Activated CD8-positive, alpha-beta memory T cell treated with anti-CD3 and anti-CD28 coated beads, Interleukin-2, amount 10 ng/mL, durations not matched to agents 7 days and 5 days (primary cell): Measurements from ENCODE around the gene GDPD3. TPM values are rescaled to one million over a fixed set of nuclear protein-coding genes. Genes with fewer than 3 reads are reported as not detected.
"Not testable (repeated sequence)": the region's sequence is repeated elsewhere in the genome, so short reads cannot be mapped to it uniquely, and the experiment has no call there.

ENCODE experiments used
- ATAC-seq: fragments of 150-1000 bp; cut with Tn5 transposase; one replicate; pipeline ENCODE4 v1.10.0; 2021; ENCODE audit warnings: moderate library complexity
- CTCF ChIA-PET: fragments of 350-600 bp; sonication (Branson Sonifier 250); formaldehyde crosslinking; loops from one replicate; lab custom pipeline; 2021; ENCODE audit warnings: antibody characterized with exemption; lab: Charles Lee
- DNase-seq: peaks from one replicate; pipeline ENCODE4 v3.0.0-alpha.2; 2020
- H3K27ac Mint-ChIP-seq: one replicate; pipeline ENCODE4 v1.8.0; 2021; ENCODE audit warnings: mild to moderate bottlenecking, mixed read lengths
- H3K27me3 Mint-ChIP-seq: one replicate; pipeline ENCODE4 v1.8.0; 2021; ENCODE audit warnings: mixed read lengths
- H3K36me3 Mint-ChIP-seq: one replicate; pipeline ENCODE4 v1.8.0; 2021; ENCODE audit warnings: mild to moderate bottlenecking, mixed read lengths
- H3K4me1 Mint-ChIP-seq: one replicate; pipeline ENCODE4 v1.8.0; 2021; ENCODE audit warnings: mixed read lengths
- H3K4me3 Mint-ChIP-seq: one replicate; pipeline ENCODE4 v1.8.0; 2021; ENCODE audit warnings: mild to moderate bottlenecking, moderate library complexity, mixed read lengths
- H3K9me3 Mint-ChIP-seq: one replicate; pipeline ENCODE4 v1.8.0; 2022; ENCODE audit warnings: low read depth, mixed read lengths
- total RNA-seq, 2 experiments: library from RNA; stranded (reverse); gene quantifications; one replicate each; pipeline ENCODE4 v1.2.3, GENCODE V29; 2021

The GDPD3 gene
- total RNA-seq, 2 experiments from 2014 or later = 8.1 to 19.5 TPM

DNA sequence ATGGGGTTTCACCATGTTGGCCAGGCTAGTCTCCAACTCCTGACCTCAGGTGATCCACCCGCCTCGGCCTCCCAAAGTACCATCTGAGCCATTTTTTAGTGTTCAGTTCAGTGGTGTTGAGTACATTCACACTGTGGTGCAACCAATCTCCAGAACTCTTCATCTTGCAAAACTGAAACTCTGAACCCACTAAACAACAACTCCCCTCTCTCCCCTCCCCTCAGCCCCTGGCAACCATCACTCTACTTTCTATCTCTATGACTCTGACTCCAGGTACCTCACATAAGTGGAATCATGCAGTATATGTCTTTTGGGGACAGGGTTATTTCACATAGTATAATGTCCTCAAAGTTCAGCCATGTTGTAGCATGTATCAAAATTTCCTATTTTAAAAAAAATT, 28.4 kb upstream of the GDPD3 start:
- ATAC-seq (no peak), DNase-seq (no peak)
- H3K27ac Mint-ChIP-seq = no peak overlapping the region
- H3K9me3 Mint-ChIP-seq = no peaks in the 10 kb centered on the region
- CTCF ChIA-PET = interaction anchor here (1.4 to 2.6 kb wide), 6 partner anchors 28 to 266 kb away, joined by 5 to 35 read pairs (median 20); partner anchors contain the start of genes CORO1A, GDPD3, TBX6 and ZNF771
- no peak overlapping the region for H3K4me3 Mint-ChIP-seq
- no peaks in the 10 kb centered on the region for H3K27me3 Mint-ChIP-seq
- peaks cover 33% of the 10 kb centered on the region for H3K4me1 Mint-ChIP-seq
- peaks cover 2% of the 10 kb centered on the region for H3K36me3 Mint-ChIP-seq

DNA sequence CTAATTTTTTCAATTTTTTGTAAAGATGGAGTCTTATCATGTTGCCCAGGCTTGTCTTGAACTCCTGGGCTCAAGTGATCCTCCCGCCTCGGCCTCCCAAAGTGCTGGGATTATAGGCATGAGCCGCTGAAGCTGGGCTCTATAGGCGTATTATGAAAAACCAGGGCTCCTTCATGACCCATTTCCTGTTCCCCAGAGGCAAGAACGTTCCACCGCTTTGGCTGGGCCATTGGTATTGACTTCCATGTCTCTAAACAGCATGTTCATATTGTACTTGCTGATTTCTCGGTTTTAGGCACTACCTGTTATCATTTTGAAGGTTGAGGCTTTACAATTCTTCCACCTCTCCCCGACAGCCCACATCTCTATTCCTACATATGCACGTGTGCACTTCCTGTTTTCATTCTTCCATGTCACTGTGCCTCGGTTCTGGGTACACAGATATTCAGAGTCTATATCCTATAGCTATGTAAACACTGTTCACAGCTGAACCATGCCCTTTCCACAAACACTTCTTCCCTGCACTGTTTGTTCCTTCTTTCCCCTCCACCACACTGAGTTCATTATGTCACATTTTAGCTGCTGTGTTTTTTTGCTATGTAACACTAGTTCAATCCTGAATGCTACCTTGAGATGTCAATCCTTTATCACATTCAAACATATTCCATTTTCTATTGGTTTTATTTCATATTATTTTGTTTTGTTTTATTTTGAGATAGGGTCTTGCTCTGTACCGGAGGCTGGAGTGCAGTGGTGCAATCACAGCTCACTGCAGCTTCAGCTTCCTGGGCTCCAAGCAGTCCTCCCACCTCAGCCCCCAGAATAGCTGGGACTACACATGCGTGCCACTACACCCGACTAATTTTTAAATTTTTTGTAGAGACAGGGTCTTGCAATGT, 26.5 kb upstream of the GDPD3 start:
- CTCF ChIA-PET = interaction anchor here (0.9 to 3.6 kb wide), 5 partner anchors 16 to 48 kb away, joined by 3 to 13 read pairs (median 4); partner anchors contain the start of genes MAPK3 and TBX6
- H3K4me3 Mint-ChIP-seq = no peak overlapping the region
- peaks cover 2% of the 10 kb centered on the region for H3K36me3 Mint-ChIP-seq
- H3K27me3 Mint-ChIP-seq = no peaks in the 10 kb centered on the region
- H3K4me1 Mint-ChIP-seq = peaks cover 30% of the 10 kb centered on the region
- peak overlapping the region; percentile 70 for H3K27ac Mint-ChIP-seq
- ATAC-seq (no peak), DNase-seq (no peak)
- H3K9me3 Mint-ChIP-seq = no peaks in the 10 kb centered on the region

GRCh38 chr16:30137897-30138296, 24.6 kb upstream of the GDPD3 start:
- CTCF ChIA-PET = interaction anchor here (1.0 to 3.6 kb wide), 4 partner anchors 25 to 269 kb away, joined by 3 to 13 read pairs (median 6); partner anchors contain the start of genes GDPD3, TBX6 and ZNF771
- Mint-ChIP-seq H3K36me3 (peaks cover 3% of the 10 kb centered on the region), H3K4me3 (no peak overlapping the region), H3K4me1 (peaks cover 28% of the 10 kb centered on the region), H3K27me3 (no peaks in the 10 kb centered on the region), H3K27ac (no peak overlapping the region), H3K9me3 (peaks cover 3% of the 10 kb centered on the region)
- DNase-seq (no peak), ATAC-seq (no peak)

- DNase-seq = no peak
- H3K27me3 Mint-ChIP-seq = no peaks in the 10 kb centered on the region
- ATAC-seq = no peak
- no peak overlapping the region for H3K4me3 Mint-ChIP-seq
- H3K9me3 Mint-ChIP-seq = peaks cover 4% of the 10 kb centered on the region
- CTCF ChIA-PET = interaction anchor here (0.6 to 3.6 kb wide), 7 partner anchors 8 to 806 kb away, joined by 3 to 13 read pairs (median 4); partner anchors contain the start of genes GDPD3 and TBX6
- H3K4me1 Mint-ChIP-seq = peaks cover 29% of the 10 kb centered on the region
- H3K36me3 Mint-ChIP-seq = peaks cover 4% of the 10 kb centered on the region
- no peak overlapping the region for H3K27ac Mint-ChIP-seq
Observed at GRCh38 chr16:30136971-30137605, 23.8 kb upstream of the GDPD3 start.

DNA sequence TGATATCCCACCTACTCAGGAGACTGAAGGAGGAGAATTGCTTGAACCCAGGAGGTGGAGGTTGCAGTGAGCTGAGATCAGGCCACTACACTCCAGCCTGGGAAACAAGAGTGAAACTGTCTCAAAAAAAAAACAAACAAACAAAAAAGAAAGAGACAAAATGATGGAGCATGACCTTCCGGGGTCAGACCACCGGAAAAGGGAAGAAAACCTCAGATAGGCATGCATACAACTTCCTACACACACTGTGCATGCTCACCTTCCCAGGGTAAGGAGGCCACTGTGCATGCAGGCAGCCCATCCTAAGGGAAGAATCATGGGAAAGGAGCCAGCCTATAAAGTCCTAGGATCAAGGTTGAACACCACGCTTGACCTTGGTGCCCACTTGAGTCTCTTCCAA, 19.3 kb upstream of the GDPD3 start:
- Mint-ChIP-seq H3K36me3 (peaks cover 17% of the 10 kb centered on the region), H3K27me3 (no peaks in the 10 kb centered on the region), H3K27ac (peak overlapping the region; percentile 77), H3K4me1 (peaks cover 29% of the 10 kb centered on the region), H3K9me3 (peaks cover 4% of the 10 kb centered on the region), H3K4me3 (no peak overlapping the region)
- ATAC-seq (no peak), DNase-seq (no peak)
- CTCF ChIA-PET = interaction anchor here (0.9 to 4.4 kb wide), 5 partner anchors 10 to 53 kb away, joined by 3 to 19 read pairs (median 4); partner anchors contain the start of gene TBX6

- CTCF ChIA-PET = interaction anchor here (0.6 to 4.4 kb wide), 7 partner anchors 11 to 482 kb away, joined by 3 to 19 read pairs (median 3); partner anchors contain the start of gene TBX6
- DNase-seq (no peak), ATAC-seq (no peak)
- H3K27me3 Mint-ChIP-seq = no peaks in the 10 kb centered on the region
- H3K36me3 Mint-ChIP-seq = peaks cover 17% of the 10 kb centered on the region
- H3K9me3 Mint-ChIP-seq = peaks cover 4% of the 10 kb centered on the region
- H3K4me3 Mint-ChIP-seq = no peak overlapping the region
- H3K4me1 Mint-ChIP-seq = peaks cover 31% of the 10 kb centered on the region
- H3K27ac Mint-ChIP-seq = peak overlapping the region; percentile 77
Observed at GRCh38 chr16:30131869-30132475, 18.6 kb upstream of the GDPD3 start.

DNA sequence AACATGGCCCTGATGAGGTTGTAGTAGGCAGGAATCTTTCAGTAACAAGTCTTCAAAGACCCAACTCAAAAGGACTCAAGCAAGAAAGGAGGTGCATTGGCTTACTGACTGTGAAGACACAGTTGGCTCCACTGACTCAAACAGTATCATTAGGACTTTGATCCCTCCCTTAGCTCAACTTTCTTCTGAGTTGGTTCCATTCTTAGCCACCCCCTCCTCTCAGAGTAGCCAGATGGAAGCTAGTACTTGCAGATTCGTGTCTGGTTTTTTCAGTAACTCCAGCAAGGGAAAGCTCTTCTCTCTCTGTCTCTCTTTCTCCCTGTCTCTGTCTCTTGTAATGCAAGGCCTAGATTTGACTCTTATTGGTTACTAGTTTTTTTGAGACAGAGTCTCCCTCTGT, 14.7 kb upstream of the GDPD3 start:
- Mint-ChIP-seq H3K9me3 (peaks cover 2% of the 10 kb centered on the region), H3K27me3 (no peaks in the 10 kb centered on the region), H3K27ac (no peak overlapping the region), H3K36me3 (peaks cover 15% of the 10 kb centered on the region), H3K4me3 (no peak overlapping the region), H3K4me1 (peaks cover 39% of the 10 kb centered on the region)
- no peak for DNase-seq
- CTCF ChIA-PET = interaction anchor here (1.5 to 1.7 kb wide), 2 partner anchors 15 to 16 kb away, joined by 4 to 5 read pairs; partner anchors contain the start of gene GDPD3
- ATAC-seq = no peak

DNA sequence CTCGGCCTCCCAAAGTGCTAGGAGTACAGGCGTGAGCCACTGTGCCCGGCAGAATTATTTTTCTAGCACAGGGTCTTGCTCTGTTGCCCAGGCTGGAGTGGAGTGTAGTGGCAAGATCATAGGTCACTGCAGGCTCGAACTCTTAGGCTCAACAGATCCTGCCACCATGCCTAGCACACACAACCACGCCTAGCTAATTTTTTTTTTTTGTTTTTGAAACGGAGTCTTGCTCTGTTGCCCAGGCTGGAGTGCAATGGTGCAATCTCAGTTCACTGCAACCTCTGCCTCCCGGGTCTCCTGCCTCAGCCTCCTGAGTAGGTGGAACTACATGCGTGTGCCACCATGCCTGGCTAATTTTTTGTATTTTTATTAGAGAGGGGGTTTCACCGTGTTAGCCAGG, 12.4 kb upstream of the GDPD3 start:
- not testable (repeated sequence) for H3K4me3 Mint-ChIP-seq, H3K9me3 Mint-ChIP-seq, ATAC-seq, H3K27me3 Mint-ChIP-seq, H3K27ac Mint-ChIP-seq, DNase-seq
- Mint-ChIP-seq H3K4me1 (peaks cover 39% of the 10 kb centered on the region), H3K36me3 (peaks cover 14% of the 10 kb centered on the region)
- CTCF ChIA-PET = interaction anchor here (1.2 to 3.2 kb wide), 3 partner anchors 13 to 33 kb away, joined by 3 to 18 read pairs (median 5); partner anchors contain the start of gene GDPD3

GRCh38 chr16:30124985-30125379, 11.6 kb upstream of the GDPD3 start:
- H3K27me3 Mint-ChIP-seq = no peaks in the 10 kb centered on the region
- H3K9me3 Mint-ChIP-seq = no peaks in the 10 kb centered on the region
- H3K36me3 Mint-ChIP-seq = peaks cover 13% of the 10 kb centered on the region
- peaks cover 42% of the 10 kb centered on the region for H3K4me1 Mint-ChIP-seq
- DNase-seq = no peak
- no peak overlapping the region for H3K4me3 Mint-ChIP-seq
- peak overlapping the region; percentile 28 for H3K27ac Mint-ChIP-seq
- no peak for ATAC-seq
- CTCF ChIA-PET = interaction anchor here (1.2 to 3.2 kb wide), 4 partner anchors 10 to 33 kb away, joined by 3 to 18 read pairs (median 4); partner anchors contain the start of gene GDPD3

GRCh38 chr16:30122604-30123160, 9.3 kb upstream of the GDPD3 start:
- CTCF ChIA-PET = interaction anchor here (1.0 to 1.8 kb wide), 4 partner anchors 17 to 31 kb away, joined by 3 to 5 read pairs (median 4); partner anchors contain the start of gene TBX6
- H3K9me3 Mint-ChIP-seq = no peaks in the 10 kb centered on the region
- peak overlapping the region; percentile 82 for H3K4me3 Mint-ChIP-seq
- peaks cover 15% of the 10 kb centered on the region for H3K36me3 Mint-ChIP-seq
- peak; percentile 34 for ATAC-seq
- DNase-seq = peak; percentile 49
- peak overlapping the region; percentile 87 for H3K27ac Mint-ChIP-seq
- peaks cover 42% of the 10 kb centered on the region for H3K4me1 Mint-ChIP-seq
- no peaks in the 10 kb centered on the region for H3K27me3 Mint-ChIP-seq

DNA sequence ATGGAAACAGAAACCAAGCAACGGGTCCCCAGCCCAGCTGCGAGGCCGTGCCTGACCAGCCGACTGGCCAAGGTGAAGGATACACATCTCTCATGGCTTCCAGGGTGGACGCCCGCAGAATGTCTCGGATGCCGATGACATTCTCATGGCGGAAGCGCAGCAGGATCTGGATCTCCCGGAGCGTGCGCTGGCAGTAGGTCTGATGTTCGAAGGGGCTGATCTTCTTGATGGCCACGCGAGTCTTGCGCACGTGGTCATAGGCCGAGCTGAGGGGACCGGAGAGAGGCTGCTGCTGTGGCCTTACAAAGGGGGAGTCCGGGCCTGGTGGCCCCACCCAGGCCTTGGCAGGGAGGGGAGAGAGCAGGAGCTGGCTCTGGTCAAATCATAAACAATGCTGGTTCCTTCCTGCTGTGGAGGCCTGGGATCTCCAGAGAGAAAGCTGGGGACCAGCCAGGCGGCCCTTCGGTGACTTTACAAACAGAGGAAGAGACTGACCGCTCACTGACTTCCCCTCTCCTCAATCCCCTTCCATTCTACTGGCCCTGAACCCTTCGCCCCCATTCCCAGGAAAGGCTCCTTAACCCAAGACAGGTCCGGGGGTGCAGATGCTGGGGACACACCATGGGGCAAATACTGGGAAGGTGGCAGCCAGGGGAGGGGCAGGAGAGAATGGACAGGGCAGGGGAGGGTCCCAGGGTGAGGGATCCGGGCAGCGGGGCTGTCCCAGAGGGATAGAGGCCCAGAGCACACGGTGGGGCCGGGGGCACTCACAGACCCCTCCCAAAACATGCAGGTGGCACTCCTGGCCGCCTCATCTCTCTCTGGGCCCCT, 8.6 kb upstream of the GDPD3 start:
- DNase-seq (no peak), ATAC-seq (no peak)
- H3K36me3 Mint-ChIP-seq = peaks cover 15% of the 10 kb centered on the region
- peaks cover 39% of the 10 kb centered on the region for H3K4me1 Mint-ChIP-seq
- CTCF ChIA-PET = no interaction called here
- peak overlapping the region; percentile 82 for H3K4me3 Mint-ChIP-seq
- peak overlapping the region; percentile 87 for H3K27ac Mint-ChIP-seq
- no peaks in the 10 kb centered on the region for H3K9me3 Mint-ChIP-seq
- no peaks in the 10 kb centered on the region for H3K27me3 Mint-ChIP-seq
